Activated CD4-positive, alpha-beta T cell treated with anti-CD3 and anti-CD28 coated beads for 36 hours (primary cell): ENCODE measurements around the gene PAX8. TPM values are rescaled to one million over a fixed set of nuclear protein-coding genes. Genes with fewer than 3 reads are reported as not detected.
"Not testable (repeated sequence)": the region's sequence is repeated elsewhere in the genome, so short reads cannot be mapped to it uniquely, and the experiment has no call there.

Experiments
- ATAC-seq: fragments of 200-7000 bp; cut with Tn5 transposase; one replicate; pipeline ENCODE4 v1.10.0; 2021; ENCODE audit warnings: mild to moderate bottlenecking, moderate library complexity
- CTCF ChIA-PET: fragments of 350-600 bp; sonication (Branson Sonifier 250); formaldehyde crosslinking; loops from one replicate; lab custom pipeline; 2021; ENCODE audit warnings: antibody characterized with exemption; lab: Charles Lee
- POLR2A ChIA-PET: fragments of 350-600 bp; sonication (Branson Sonifier 250); formaldehyde crosslinking; loops from one replicate; lab custom pipeline; 2021; ENCODE audit warnings: antibody characterized with exemption, inconsistent platforms; lab: Charles Lee
- DNase-seq: peaks from one replicate; pipeline ENCODE4 v3.0.0-alpha.2; 2020
- H3K27ac Mint-ChIP-seq: one replicate; pipeline ENCODE4 v1.8.0; 2021; ENCODE audit warnings: mixed read lengths
- H3K27me3 Mint-ChIP-seq: one replicate; pipeline ENCODE4 v1.8.0; 2021; ENCODE audit warnings: mixed read lengths
- H3K36me3 Mint-ChIP-seq: one replicate; pipeline ENCODE4 v1.8.0; 2021; ENCODE audit warnings: low read depth, mixed read lengths
- H3K4me1 Mint-ChIP-seq: one replicate; pipeline ENCODE4 v1.8.0; 2021; ENCODE audit warnings: mixed read lengths
- H3K4me3 Mint-ChIP-seq: one replicate; pipeline ENCODE4 v1.8.0; 2021; ENCODE audit warnings: mild to moderate bottlenecking, moderate library complexity, mixed read lengths
- H3K9me3 Mint-ChIP-seq: one replicate; pipeline ENCODE4 v1.8.0; 2021; ENCODE audit warnings: low read depth, mixed read lengths
- intact Hi-C, 2 experiments: fragments of 100-400 bp; cut with DNase I in 1 of 2; cut with micrococcal nuclease in 1 of 2; formaldehyde crosslinking; loops; one replicate each; pipeline versions ENCODE4 v1.14.2 to v1.15.1; 2022 to 2024; cut with DNase I, micrococcal nuclease
- total RNA-seq, 2 experiments: library from RNA; stranded (reverse); gene quantifications; one replicate each; pipeline ENCODE4 v1.2.3, GENCODE V29; 2021

Gene PAX8
- total RNA-seq, 2 experiments from 2014 or later: 1.4 to 2.1 TPM

GRCh38 chr2:113309655-113310387, 31.1 kb upstream of the PAX8 start:
- ATAC-seq (no peak), DNase-seq (no peak)
- peaks cover 9% of the 10 kb centered on the region for H3K27me3 Mint-ChIP-seq
- intact Hi-C loops: no loop called here
- no peaks in the 10 kb centered on the region for H3K9me3 Mint-ChIP-seq
- H3K27ac Mint-ChIP-seq: no peak overlapping the region
- POLR2A ChIA-PET: no interaction called here
- no peaks in the 10 kb centered on the region for H3K36me3 Mint-ChIP-seq
- H3K4me3 Mint-ChIP-seq: no peak overlapping the region
- H3K4me1 Mint-ChIP-seq: peaks cover 1% of the 10 kb centered on the region
- CTCF ChIA-PET: interaction anchor here (0.6 to 0.7 kb wide), 2 partner anchors 212 to 269 kb away, joined by 3 read pairs; no protein-coding TSS in a partner anchor

- H3K4me3 Mint-ChIP-seq, H3K27me3 Mint-ChIP-seq, ATAC-seq, POLR2A ChIA-PET, H3K27ac Mint-ChIP-seq, intact Hi-C loops, H3K9me3 Mint-ChIP-seq, DNase-seq, H3K4me1 Mint-ChIP-seq, H3K36me3 Mint-ChIP-seq: not testable (repeated sequence)
- CTCF ChIA-PET: interaction anchor here (0.7 kb wide), 1 partner anchor 268 kb away, joined by 3 read pairs; no protein-coding TSS in a partner anchor
These were observed 30.1 kb upstream of the PAX8 start for GRCh38 chr2:113308784-113309183.

- H3K27me3 Mint-ChIP-seq, CTCF ChIA-PET, H3K36me3 Mint-ChIP-seq, H3K9me3 Mint-ChIP-seq, ATAC-seq, H3K4me3 Mint-ChIP-seq, intact Hi-C loops, DNase-seq, H3K4me1 Mint-ChIP-seq, POLR2A ChIA-PET, H3K27ac Mint-ChIP-seq: not testable (repeated sequence)
These were observed 27.5 kb upstream of the PAX8 start for GRCh38 chr2:113306207-113306606.

- DNase-seq, H3K4me1 Mint-ChIP-seq, H3K36me3 Mint-ChIP-seq, POLR2A ChIA-PET, ATAC-seq, intact Hi-C loops, H3K4me3 Mint-ChIP-seq, CTCF ChIA-PET, H3K9me3 Mint-ChIP-seq, H3K27me3 Mint-ChIP-seq, H3K27ac Mint-ChIP-seq: not testable (repeated sequence)
These were observed 27.0 kb upstream of the PAX8 start for GRCh38 chr2:113305749-113306148.

- H3K4me3 Mint-ChIP-seq: no peak overlapping the region
- no peaks in the 10 kb centered on the region for H3K9me3 Mint-ChIP-seq
- no peaks in the 10 kb centered on the region for H3K4me1 Mint-ChIP-seq
- peaks cover 9% of the 10 kb centered on the region for H3K27me3 Mint-ChIP-seq
- ChIA-PET POLR2A (no interaction called here), CTCF (interaction anchor here (0.7 kb wide), 1 partner anchor 47 kb away, joined by 3 read pairs; no protein-coding TSS in a partner anchor)
- intact Hi-C loops: no loop called here
- no peaks in the 10 kb centered on the region for H3K36me3 Mint-ChIP-seq
- DNase-seq (no peak), ATAC-seq (no peak)
- H3K27ac Mint-ChIP-seq: no peak overlapping the region
These were observed 26.4 kb upstream of the PAX8 start for GRCh38 chr2:113305146-113305545.

- H3K27me3 Mint-ChIP-seq: peaks cover 9% of the 10 kb centered on the region
- H3K4me1 Mint-ChIP-seq: no peaks in the 10 kb centered on the region
- H3K9me3 Mint-ChIP-seq: no peaks in the 10 kb centered on the region
- CTCF ChIA-PET: interaction anchor here (0.7 kb wide), 1 partner anchor 47 kb away, joined by 3 read pairs; no protein-coding TSS in a partner anchor
- DNase-seq (no peak), ATAC-seq (no peak)
- intact Hi-C loops: no loop called here
- no peaks in the 10 kb centered on the region for H3K36me3 Mint-ChIP-seq
- no peak overlapping the region for H3K27ac Mint-ChIP-seq
- no peak overlapping the region for H3K4me3 Mint-ChIP-seq
- POLR2A ChIA-PET: no interaction called here
These were observed 26.0 kb upstream of the PAX8 start for GRCh38 chr2:113304702-113305101.

- ChIA-PET POLR2A (interaction anchor here (0.7 kb wide), 1 partner anchor 186 kb away, joined by 4 read pairs; no protein-coding TSS in a partner anchor), CTCF (interaction anchor here (0.8 to 1.4 kb wide), 4 partner anchors 30 to 163 kb away, joined by 3 to 6 read pairs (median 4); no protein-coding TSS in a partner anchor)
- H3K36me3 Mint-ChIP-seq, H3K9me3 Mint-ChIP-seq, H3K27ac Mint-ChIP-seq, intact Hi-C loops, H3K4me3 Mint-ChIP-seq, H3K4me1 Mint-ChIP-seq, H3K27me3 Mint-ChIP-seq, DNase-seq, ATAC-seq: not testable (repeated sequence)
These were observed 23.7 kb upstream of the PAX8 start for GRCh38 chr2:113302216-113302980.

- no peak overlapping the region for H3K27ac Mint-ChIP-seq
- no peak for ATAC-seq
- H3K9me3 Mint-ChIP-seq: no peaks in the 10 kb centered on the region
- intact Hi-C loops: no loop called here
- no peak for DNase-seq
- ChIA-PET CTCF (no interaction called here), POLR2A (no interaction called here)
- H3K4me3 Mint-ChIP-seq: no peak overlapping the region
- no peaks in the 10 kb centered on the region for H3K4me1 Mint-ChIP-seq
- peaks cover 3% of the 10 kb centered on the region for H3K27me3 Mint-ChIP-seq
- no peaks in the 10 kb centered on the region for H3K36me3 Mint-ChIP-seq
These were observed 21.6 kb upstream of the PAX8 start for GRCh38 chr2:113300281-113300680.

- CTCF ChIA-PET: interaction anchor here (1.0 to 2.4 kb wide), 5 partner anchors 24 to 91 kb away, joined by 3 to 12 read pairs (median 6); no protein-coding TSS in a partner anchor
- Mint-ChIP-seq H3K27ac (no peak overlapping the region), H3K27me3 (peaks cover 6% of the 10 kb centered on the region), H3K36me3 (no peaks in the 10 kb centered on the region), H3K4me3 (no peak overlapping the region), H3K4me1 (no peaks in the 10 kb centered on the region), H3K9me3 (no peaks in the 10 kb centered on the region)
- ATAC-seq: no peak
- intact Hi-C loops: loop anchor here (2.0 to 10.0 kb wide), 2 partner anchors 67 to 73 kb away; no protein-coding TSS in a partner anchor
- DNase-seq: no peak
- POLR2A ChIA-PET: no interaction called here
These were observed 19.5 kb upstream of the PAX8 start for GRCh38 chr2:113298176-113298575.

- CTCF ChIA-PET: interaction anchor here (0.7 to 2.4 kb wide), 7 partner anchors 24 to 92 kb away, joined by 3 to 12 read pairs (median 6); no protein-coding TSS in a partner anchor
- H3K9me3 Mint-ChIP-seq, H3K36me3 Mint-ChIP-seq, H3K27ac Mint-ChIP-seq, H3K4me3 Mint-ChIP-seq, POLR2A ChIA-PET, H3K27me3 Mint-ChIP-seq, H3K4me1 Mint-ChIP-seq: not testable (repeated sequence)
- ATAC-seq (peak; percentile 42), DNase-seq (peak; percentile 76)
- intact Hi-C loops: loop anchor here (1.0 to 10.0 kb wide), 2 partner anchors 67 to 93 kb away; no protein-coding TSS in a partner anchor
These were observed 18.9 kb upstream of the PAX8 start for GRCh38 chr2:113297590-113297989.

GRCh38 chr2:113291191-113291590, 12.5 kb upstream of the PAX8 start:
- H3K4me3 Mint-ChIP-seq: no peak overlapping the region
- H3K27ac Mint-ChIP-seq: no peak overlapping the region
- H3K36me3 Mint-ChIP-seq: no peaks in the 10 kb centered on the region
- peaks cover 14% of the 10 kb centered on the region for H3K27me3 Mint-ChIP-seq
- H3K9me3 Mint-ChIP-seq: no peaks in the 10 kb centered on the region
- no peaks in the 10 kb centered on the region for H3K4me1 Mint-ChIP-seq
- ATAC-seq (no peak), DNase-seq (no peak)
- POLR2A ChIA-PET: no interaction called here
- intact Hi-C loops: loop anchor here in 1 of 2 experiments (10.0 kb wide), 1 partner anchor 74 kb away; no protein-coding TSS in a partner anchor
- CTCF ChIA-PET: no interaction called here
